ENCODE measurements around the gene SLC10A6. TPM values are rescaled to one million over a fixed set of nuclear protein-coding genes. Genes with fewer than 3 reads are reported as not detected.
A peak's percentile ranks its signal among the peaks of the same experiment; 100 is the strongest.

SLC10A6 gene
- total and polyA plus RNA-seq, 7 donors = 0.27 to 0.79 (median 0.31) TPM; not detected in 1

GRCh38 chr4:86894455-86894854 is 45.3 kb upstream of the SLC10A6 start:
- no peak for DNase-seq
- intact Hi-C loops (cut with DNase I) = loop anchor here (2.0 to 10.0 kb wide), 2 partner anchors 300 to 398 kb away; partner anchors contain the start of gene PTPN13 (in 1 of the 2)
- Histone ChIP-seq H3K27me3 (ENCODE audit: insufficient read depth in 3 of 3, low read length in 2 of 3) (no peaks in the 10 kb centered on the region), H3K9me3 (no peaks in the 10 kb centered on the region), H3K36me3 (ENCODE audit: insufficient read depth in 1 of 2, low read depth in 1 of 2) (no peaks in the 10 kb centered on the region), H3K27ac (no peak overlapping the region), H3K4me1 (peaks cover 11% of the 10 kb centered on the region), H3K4me3 (no peak overlapping the region)
- no peak for ATAC-seq
- no peak for TF ChIP-seq CTCF (IDR thresholded peaks at IDR 0.05)

DNA sequence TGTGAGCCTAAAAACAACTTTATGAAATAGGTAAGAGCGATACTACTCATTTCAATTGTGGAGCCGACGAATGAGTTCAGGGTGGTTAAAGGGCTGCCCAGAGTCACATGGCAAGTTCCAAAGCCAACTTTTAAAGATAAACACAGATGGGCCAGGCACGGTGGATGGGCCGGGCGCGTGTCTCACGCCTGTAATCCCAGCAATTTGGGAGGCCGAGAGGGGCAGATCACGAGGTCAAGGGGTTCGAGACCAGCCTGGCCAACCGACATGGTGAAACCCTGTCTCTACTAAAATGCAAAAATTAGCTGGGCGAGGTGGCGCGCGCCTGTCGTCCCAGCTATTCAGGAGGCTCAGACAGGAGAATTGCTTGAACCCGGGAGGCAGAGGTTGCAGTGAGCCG is 44.0 kb upstream of the SLC10A6 start:
- H3K4me3 ChIP-seq = no peak overlapping the region
- H3K27me3 ChIP-seq (ENCODE audit: insufficient read depth in 3 of 3, low read length in 2 of 3) = no peaks in the 10 kb centered on the region
- TF ChIP-seq CTCF (IDR thresholded peaks at IDR 0.05) = no peak
- no peak for ATAC-seq
- no peak for DNase-seq
- intact Hi-C loops (cut with DNase I) = loop anchor here in 1 of 2 donors (10.0 kb wide), 1 partner anchor 298 kb away; the partner anchor contains the start of gene PTPN13
- H3K36me3 ChIP-seq (ENCODE audit: insufficient read depth in 1 of 2, low read depth in 1 of 2) = no peaks in the 10 kb centered on the region
- H3K9me3 ChIP-seq = no peaks in the 10 kb centered on the region
- H3K4me1 ChIP-seq = peaks cover 11% of the 10 kb centered on the region
- WGBS, 3 donors = 90 to 95% (median 90%) methylated on average over 19 of the region's 19 CpGs
- H3K27ac ChIP-seq = no peak overlapping the region

GRCh38 chr4:86892636-86892960 is 43.4 kb upstream of the SLC10A6 start:
- no peaks in the 10 kb centered on the region for H3K9me3 ChIP-seq
- peak overlapping the region; percentile 65 for H3K27ac ChIP-seq
- ATAC-seq (peak in 2 of 4 donors; percentile 24 to 27), DNase-seq (no peak)
- WGBS, 3 donors = 8 to 10% (median 10%) methylated on average over 12 to 13 of the region's 13 CpGs
- peak overlapping the region; percentile 97 for H3K4me3 ChIP-seq
- no peaks in the 10 kb centered on the region for H3K27me3 ChIP-seq (ENCODE audit: insufficient read depth in 3 of 3, low read length in 2 of 3)
- TF ChIP-seq CTCF (IDR thresholded peaks at IDR 0.05) = no peak
- H3K4me1 ChIP-seq = peaks cover 11% of the 10 kb centered on the region
- intact Hi-C loops (cut with DNase I) = loop anchor here in 1 of 2 donors (10.0 kb wide), 1 partner anchor 298 kb away; the partner anchor contains the start of gene PTPN13
- peaks cover 0 to 2% of the 10 kb centered on the region in 2 donors for H3K36me3 ChIP-seq (ENCODE audit: insufficient read depth in 1 of 2, low read depth in 1 of 2)

DNA sequence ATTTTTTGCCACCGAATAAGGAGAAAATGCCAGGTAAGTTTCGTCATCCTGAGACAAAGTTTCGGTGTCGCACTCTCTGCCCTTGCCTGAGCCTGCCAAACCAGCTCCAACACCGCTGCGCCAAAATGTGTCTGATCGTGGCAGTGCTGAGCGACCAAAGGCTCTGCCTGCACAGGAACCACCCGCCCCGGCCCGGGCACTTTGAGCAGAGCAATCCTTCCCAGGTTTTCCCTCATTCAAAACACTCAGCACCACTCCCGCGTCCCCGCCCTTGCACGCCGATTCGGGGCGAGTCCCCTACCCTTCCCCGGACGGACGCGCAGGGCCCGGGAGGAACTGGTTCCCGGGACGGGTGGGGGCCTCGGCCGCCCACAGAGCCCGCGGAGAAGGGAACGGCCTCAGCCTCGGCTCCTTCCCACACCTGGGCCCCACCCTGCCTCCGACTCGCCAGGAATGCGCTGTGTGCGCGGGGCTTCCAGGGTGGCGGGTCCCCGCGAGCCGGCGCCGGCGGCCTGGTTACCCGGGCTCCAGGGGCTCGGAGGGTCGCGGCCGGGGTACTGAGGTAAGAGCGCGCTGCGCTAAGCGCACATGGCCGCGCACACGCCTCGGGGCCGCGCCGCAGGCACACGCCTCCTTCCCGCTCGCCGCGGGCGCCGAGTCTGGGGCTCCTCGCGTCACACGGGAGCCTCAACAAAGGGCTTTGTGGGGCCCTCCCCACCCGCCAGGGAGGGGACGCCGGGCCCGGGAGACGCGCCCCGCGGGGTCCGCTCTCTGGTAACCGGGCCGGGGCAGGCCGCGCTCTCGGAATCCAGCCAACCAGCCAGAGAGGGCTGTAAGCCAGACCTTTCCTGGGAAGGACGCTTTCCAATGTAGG is 42.8 kb upstream of the SLC10A6 start, which contains the start of gene C4orf36:
Gene C4orf36 (minus strand): TSS at position 661 of the 874 bp plus-strand sequence. CDS start 902 bp downstream, outside the sequence.
- H3K4me3 ChIP-seq = peak within 1 kb of the TSS; percentile 97
- peaks cover 0 to 8% of the 10 kb centered on the region in 2 donors for H3K36me3 ChIP-seq (ENCODE audit: insufficient read depth in 1 of 2, low read depth in 1 of 2)
- no peak for TF ChIP-seq CTCF (IDR thresholded peaks at IDR 0.05)
- no peaks in the 10 kb centered on the region for H3K27me3 ChIP-seq (ENCODE audit: insufficient read depth in 3 of 3, low read length in 2 of 3)
- 1% methylated on average over 68 to 84 of the region's 84 CpGs for whole genome bisulfite sequencing, 3 donors
- no peaks in the 10 kb centered on the region for H3K9me3 ChIP-seq
- peak; percentile 48 to 70 for DNase-seq
- peak within 1 kb of the TSS; percentile 65 for H3K27ac ChIP-seq
- ATAC-seq = peak; percentile 73 to 77 (median 75)
- intact Hi-C loops (cut with DNase I) = loop anchor here in 1 of 2 donors (10.0 kb wide), 1 partner anchor 297 kb away; the partner anchor contains the start of gene PTPN13
- H3K4me1 ChIP-seq = peaks cover 11% of the 10 kb centered on the region
